Ishikawa (cell line): Measurements from ENCODE around the gene AGAP1.

Experiments
- CEBPB ChIP-seq: IDR thresholded peaks from 2 replicates; pipeline ENCODE4 v1.6.1; 2012
- CREB1 ChIP-seq: IDR thresholded peaks from 2 replicates; pipeline ENCODE4 v1.6.1; 2012; ENCODE audit warnings: low read depth
- FOXM1 ChIP-seq: IDR thresholded peaks from 2 replicates; pipeline ENCODE4 v1.6.1; 2012; ENCODE audit warnings: low read depth, borderline replicate concordance
- RAD21 ChIP-seq: IDR thresholded peaks from 2 replicates; pipeline ENCODE4 v1.6.1; 2012; ENCODE audit warnings: low read depth
- TAF1 ChIP-seq: IDR thresholded peaks from 2 replicates; pipeline ENCODE4 v1.6.1; 2012; ENCODE audit warnings: low read depth, mild to moderate bottlenecking
- TF ChIP-seq, protein P1 (sequence below): IDR thresholded peaks from 2 replicates; pipeline ENCODE4 v1.6.1; 2012; ENCODE audit warnings: low read depth, mild to moderate bottlenecking
- TF ChIP-seq, protein P2 (sequence below): IDR thresholded peaks from 2 replicates; pipeline ENCODE4 v1.6.1; 2012

DNA sequence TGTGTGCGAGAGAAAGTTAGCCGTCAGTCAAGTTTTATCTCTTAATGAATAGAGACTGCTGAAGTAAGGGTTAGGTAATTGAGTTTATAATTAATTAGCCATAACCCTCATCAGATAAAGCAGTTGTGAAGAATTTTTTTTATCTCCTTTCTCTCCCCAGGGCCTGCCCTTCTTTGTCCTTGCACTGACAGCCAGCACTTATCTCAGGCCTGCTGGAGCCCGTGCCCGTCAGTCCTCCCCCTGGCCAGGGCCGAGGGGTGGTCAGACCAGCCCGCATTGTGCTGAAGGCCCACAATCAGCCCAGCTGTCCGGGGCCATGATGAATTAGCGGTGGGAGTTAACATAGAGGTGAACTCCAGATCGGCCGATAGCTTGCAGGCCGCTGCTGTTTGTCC lies 358.7 kb downstream of the AGAP1 start:
- no peak for TF ChIP-seq CEBPB
- no peak for TF ChIP-seq TAF1
- no peak for TF ChIP-seq CREB1
- TF ChIP-seq RAD21: no peak
- TF ChIP-seq, protein P1, sequence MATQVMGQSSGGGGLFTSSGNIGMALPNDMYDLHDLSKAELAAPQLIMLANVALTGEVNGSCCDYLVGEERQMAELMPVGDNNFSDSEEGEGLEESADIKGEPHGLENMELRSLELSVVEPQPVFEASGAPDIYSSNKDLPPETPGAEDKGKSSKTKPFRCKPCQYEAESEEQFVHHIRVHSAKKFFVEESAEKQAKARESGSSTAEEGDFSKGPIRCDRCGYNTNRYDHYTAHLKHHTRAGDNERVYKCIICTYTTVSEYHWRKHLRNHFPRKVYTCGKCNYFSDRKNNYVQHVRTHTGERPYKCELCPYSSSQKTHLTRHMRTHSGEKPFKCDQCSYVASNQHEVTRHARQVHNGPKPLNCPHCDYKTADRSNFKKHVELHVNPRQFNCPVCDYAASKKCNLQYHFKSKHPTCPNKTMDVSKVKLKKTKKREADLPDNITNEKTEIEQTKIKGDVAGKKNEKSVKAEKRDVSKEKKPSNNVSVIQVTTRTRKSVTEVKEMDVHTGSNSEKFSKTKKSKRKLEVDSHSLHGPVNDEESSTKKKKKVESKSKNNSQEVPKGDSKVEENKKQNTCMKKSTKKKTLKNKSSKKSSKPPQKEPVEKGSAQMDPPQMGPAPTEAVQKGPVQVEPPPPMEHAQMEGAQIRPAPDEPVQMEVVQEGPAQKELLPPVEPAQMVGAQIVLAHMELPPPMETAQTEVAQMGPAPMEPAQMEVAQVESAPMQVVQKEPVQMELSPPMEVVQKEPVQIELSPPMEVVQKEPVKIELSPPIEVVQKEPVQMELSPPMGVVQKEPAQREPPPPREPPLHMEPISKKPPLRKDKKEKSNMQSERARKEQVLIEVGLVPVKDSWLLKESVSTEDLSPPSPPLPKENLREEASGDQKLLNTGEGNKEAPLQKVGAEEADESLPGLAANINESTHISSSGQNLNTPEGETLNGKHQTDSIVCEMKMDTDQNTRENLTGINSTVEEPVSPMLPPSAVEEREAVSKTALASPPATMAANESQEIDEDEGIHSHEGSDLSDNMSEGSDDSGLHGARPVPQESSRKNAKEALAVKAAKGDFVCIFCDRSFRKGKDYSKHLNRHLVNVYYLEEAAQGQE: no peak
- no peak for TF ChIP-seq FOXM1
- TF ChIP-seq, protein P2, sequence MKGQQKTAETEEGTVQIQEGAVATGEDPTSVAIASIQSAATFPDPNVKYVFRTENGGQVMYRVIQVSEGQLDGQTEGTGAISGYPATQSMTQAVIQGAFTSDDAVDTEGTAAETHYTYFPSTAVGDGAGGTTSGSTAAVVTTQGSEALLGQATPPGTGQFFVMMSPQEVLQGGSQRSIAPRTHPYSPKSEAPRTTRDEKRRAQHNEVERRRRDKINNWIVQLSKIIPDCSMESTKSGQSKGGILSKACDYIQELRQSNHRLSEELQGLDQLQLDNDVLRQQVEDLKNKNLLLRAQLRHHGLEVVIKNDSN: no peak
